D341Med (cell line): Measurements from ENCODE around the gene GTF2F1.
"Not testable (repeated sequence)": the region's sequence is repeated elsewhere in the genome, so short reads cannot be mapped to it uniquely, and the experiment has no call there.

ENCODE experiments used
- DNase-seq: peaks from one replicate; pipeline ENCODE4 v3.0.0; 2012; ENCODE audit warnings: low spot score

GTF2F1 gene

DNA sequence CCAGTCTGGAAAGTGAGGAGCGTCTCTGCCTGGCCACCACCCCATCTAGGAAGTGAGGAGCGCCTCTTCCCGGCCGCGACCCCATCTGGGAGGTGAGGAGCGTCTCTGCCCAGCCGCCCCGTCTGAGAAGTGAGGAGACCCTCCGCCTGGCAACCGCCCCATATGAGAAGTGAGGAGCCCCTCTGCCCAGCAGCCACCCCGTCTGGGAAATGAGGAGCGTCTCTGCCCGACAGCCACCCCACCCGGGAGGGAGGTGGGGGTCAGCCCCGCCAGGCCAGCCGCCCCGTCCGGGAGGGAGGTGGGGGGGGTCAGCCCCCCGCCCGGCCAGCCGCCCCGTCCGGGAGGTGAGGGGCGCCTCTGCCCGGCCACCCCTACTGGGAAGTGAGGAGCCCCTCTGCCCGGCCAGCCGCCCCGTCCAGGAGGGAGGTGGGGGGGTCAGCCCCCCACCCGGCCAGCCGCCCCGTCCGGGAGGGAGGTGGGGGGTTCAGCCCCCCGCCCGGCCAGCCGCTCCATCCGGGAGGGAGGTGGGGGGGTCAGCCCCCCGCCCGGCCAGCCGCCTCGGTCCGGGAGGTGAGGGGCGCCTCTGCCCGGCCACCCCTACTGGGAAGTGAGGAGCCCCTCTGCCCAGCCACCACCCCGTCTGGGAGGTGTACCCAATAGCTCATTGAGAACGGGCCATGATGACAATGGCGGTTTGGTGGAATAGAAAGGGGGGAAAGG lies 37.5 kb downstream of the GTF2F1 start:
- DNase-seq: not testable (repeated sequence)

DNA sequence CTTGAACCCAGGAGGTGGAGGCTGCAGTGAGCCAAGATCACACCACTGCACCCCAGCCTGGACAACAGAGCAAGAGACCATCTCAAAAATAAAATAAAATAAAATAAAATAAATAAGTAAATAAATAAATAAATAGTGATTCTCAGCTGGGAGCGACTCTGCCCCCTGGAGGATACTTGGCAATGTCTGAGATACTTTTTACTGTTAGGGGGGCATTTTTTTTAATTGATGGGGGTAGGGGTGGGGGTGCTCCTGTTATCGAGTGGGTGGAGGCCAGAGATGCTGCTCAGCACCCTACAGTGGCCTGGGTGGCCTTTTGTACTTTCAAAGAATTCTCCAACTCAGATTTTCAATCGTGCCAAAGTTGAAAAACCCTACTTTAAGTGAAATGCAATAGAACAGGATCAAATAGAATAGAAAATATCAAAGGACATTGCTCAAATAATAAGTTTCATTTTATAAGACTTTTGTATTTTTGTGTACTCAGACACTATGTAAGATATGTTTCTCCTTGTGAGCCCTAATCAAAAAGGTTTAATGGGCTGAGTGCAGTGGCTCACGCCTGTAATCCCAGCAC lies 38.8 kb downstream of the GTF2F1 start:
- no peak for DNase-seq

DNA sequence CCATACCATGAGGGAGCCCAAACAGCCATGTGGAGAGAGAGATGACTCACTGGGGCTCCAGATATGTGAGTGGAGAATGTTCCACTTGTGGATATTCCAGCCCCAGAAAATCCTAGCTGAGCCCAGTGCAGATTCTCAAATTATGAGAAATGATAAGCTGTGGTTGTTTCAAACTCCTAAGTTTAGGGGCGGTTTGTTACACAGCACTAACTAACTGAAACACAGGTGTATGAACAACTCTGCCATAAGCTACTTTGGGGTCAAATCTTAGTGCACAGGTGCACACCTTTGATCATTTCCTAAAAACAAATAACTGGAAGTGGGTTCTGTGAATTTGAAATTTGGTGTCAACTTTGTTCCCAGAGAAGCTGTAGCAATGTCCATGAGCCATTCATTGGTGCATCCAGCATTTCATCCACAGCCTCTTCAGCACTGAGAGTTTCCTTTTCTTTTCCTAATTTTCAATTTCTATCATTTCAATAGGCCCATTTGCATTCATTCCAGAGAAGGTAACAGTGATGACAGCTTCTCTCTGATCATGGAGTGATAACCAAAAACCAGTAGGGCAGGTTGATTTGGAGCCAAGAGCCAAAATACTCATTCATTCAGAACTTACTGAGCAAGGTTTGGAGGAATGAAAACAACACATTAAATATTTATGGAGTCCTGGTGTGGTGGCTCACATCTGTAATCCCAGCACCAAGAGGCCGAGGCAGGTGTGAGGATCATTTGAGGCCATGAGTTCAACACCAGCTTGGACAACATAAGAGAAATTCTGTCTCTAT lies 40.4 kb downstream of the GTF2F1 start:
- DNase-seq: no peak

DNA sequence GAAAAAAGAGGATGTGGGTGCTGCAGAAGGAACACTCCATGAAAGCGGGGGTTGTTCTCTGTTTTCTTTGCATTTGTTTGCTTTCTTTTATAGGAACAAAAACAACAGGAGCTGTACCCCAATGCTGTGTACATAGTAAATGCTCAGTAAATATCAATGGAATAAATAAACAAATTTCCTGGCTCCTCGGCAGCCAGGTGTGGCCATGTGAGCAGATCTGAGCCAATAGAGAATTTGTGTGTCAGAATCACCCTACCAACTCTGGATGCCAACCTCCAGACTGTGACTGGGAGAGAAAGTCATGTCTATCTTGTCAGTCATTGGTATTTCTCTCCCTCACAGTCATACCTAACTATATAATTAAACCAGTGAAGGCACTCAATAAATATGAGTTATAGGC lies 42.3 kb downstream of the GTF2F1 start:
- no peak for DNase-seq

DNA sequence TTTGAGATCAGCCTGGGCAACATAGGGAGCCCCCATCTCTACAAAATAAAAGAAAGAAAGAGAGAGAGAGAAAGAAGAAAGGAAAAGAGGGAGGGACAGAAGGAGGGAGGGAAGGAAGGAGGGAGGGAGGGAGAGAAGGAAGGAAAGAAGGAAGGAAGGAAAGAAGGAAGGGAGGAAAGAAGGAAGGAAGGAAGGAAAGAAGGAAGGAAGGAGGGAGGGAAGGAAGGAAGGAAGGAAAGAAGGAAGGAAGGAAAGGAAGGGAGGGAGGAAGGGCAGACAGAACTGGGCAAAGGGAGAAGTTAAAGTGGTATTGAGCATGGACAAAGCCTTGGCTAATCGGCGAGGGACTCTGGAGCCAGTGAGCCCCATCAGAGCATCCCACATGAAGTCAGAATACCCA lies 43.7 kb downstream of the GTF2F1 start:
- DNase-seq: not testable (repeated sequence)

DNA sequence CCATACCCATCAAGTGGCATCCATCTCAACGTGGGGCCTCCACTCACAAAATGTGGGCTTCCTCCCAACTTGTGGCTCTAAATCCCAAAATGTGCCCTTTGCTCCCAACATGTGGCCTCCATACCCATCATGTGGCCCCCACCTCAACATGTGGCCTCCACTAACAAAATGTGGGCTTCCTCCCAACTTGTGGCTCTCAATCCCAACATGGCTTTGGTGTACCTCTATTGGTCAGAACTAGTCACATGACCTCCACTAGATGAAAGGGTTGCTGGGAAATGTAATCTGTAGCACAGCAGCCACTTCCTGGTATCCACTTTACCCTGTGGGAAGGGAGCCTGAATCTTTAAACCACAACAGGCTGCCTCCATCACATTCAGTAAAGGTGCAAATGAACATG lies 49.5 kb downstream of the GTF2F1 start:
- no peak for DNase-seq

DNA sequence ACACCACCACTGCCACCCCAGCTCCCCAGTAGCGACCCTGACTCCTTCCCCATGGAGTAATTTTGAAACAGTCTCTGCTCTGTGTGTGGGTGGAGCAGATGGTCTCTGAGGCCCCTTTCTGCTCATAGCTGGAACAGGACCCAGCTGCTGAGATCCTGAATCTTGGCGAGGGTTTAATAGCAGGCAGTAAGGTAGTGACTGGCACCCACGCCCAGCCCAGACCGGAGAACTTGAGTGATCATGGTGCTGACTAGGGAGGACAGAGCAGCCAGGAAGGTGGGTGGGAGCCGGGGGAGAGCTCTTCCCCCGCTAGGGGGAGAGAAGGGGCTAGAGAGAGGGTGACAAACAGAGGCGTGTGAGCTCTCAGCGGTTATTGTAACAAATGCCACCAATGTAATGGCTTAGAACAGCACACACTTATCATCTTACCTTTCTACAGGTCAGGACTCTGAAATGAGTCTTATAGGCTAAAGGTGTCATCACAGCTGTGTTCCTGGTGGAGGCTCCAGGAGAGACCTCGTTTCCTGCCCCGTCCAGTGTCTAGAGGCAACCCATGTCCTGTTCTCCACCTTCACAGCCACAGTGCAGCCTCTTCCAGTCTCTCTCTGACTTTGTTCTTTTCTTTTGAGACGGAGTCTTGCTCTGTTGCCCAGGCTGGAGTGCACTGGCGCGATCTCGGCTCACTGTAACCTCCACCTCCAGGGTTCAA lies 52.3 kb downstream of the GTF2F1 start:
- DNase-seq: no peak

DNA sequence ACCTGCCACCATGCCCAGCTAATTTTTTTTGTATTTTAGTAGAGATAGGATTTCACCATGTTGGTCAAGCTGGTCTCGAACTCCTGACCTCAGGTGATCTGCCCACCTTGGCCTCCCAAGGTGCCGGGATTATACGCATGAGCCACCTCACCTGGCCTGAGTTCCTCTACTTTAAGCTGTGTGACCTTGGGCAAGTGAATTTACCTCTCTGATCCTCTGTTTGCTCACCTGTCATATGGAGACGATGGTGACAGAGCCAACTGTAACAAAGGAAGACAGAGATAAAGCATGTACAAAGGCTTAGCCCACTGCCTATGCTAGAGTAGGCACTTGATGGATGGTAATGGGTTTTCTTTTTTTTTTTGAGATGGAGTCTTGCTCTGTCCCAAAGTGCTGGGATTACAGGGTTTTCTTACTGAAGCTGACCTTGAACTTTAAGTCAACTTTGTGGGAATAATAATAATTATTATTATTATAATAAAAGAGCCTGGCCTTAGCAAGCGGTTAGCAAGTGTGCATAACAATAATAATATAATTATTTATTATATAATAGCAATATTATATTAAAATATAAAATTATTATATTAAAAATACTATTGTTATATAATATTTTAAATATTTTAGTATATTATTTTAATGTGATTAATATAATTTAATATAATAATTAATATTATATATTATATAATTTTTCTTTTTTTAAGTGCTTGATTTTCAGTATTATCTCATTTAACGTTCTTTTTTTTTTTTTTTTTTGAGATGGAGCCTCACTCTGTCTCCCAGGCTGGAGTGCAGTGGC lies 58.3 kb downstream of the GTF2F1 start:
- DNase-seq: no peak

DNA sequence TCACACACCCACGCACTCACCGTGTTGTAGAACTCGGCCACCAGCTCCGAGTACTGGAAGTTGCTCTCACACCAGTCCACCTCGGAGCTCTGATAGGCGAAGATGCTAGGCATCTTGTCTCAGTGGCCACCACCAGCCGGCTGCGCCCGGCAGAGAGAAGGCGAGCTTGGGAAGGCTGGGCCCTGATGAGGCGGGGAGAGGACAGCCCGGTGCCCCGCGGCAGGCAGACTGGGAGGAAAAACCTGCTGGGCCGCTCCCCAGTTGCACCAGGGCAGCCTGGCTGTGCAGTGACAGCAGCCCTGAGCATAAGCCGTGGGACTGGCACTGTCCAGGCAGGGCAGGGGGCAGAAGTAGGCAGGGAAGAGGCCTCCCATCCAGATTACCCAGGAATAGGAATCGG lies 59.5 kb downstream of the GTF2F1 start, which contains the start of gene ACER1:
ACER1 (minus strand) TSS at position 174 of the 400 bp plus-strand sequence; CDS start at position 113, 61 bp downstream.
- DNase-seq: no peak
